Frontal cortex (tissue), 4 donors: ENCODE measurements around the gene RHOH. TPM values are rescaled to one million over a fixed set of nuclear protein-coding genes. Genes with fewer than 3 reads are reported as not detected.
A peak's percentile ranks its signal among the peaks of the same experiment; 100 is the strongest.

Source experiments
- DNase-seq, 2 donors: peaks; one replicate each; pipeline ENCODE4 v3.0.0; 2012; ENCODE audit warnings: low spot score in 2 of 2
- FAIRE-seq: peaks from 2 replicates; lab custom pipeline; 2012; peaks lifted over from hg19 to GRCh38; lab: Jason Lieb, UNC
- total RNA-seq: library from RNA; depleted of rRNA; stranded (reverse); fragments of >200 nt; gene quantifications from one replicate; pipeline ENCODE4 v1.2.3, GENCODE V29; 2014
- donor health status: control.
- donor health status: control.
- donor health status: control.

RHOH gene
- total RNA-seq, 1 donor from 2014 or later, result 0.41 TPM

DNA sequence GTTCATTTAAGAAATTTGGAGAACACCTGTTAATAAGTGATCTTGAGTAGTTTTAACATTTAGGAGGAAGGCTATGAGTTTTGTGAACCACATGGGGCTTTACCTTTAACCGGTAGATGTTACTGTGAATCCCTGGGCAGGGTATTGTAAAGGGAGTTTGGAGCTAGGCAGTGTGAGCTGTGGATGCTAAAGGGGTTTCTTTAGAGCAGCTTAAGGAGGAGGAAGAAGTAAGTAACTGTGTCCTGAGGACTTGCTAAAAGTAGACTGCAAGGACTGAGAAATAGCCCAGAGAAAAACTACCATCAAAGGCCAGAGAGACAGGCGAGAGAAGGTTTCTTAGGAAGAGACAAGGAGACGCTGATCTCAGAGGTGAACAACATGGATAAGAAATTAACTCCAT lies 5.6 kb downstream of the RHOH start:
- FAIRE-seq, result no peak
- no peak for DNase-seq

DNA sequence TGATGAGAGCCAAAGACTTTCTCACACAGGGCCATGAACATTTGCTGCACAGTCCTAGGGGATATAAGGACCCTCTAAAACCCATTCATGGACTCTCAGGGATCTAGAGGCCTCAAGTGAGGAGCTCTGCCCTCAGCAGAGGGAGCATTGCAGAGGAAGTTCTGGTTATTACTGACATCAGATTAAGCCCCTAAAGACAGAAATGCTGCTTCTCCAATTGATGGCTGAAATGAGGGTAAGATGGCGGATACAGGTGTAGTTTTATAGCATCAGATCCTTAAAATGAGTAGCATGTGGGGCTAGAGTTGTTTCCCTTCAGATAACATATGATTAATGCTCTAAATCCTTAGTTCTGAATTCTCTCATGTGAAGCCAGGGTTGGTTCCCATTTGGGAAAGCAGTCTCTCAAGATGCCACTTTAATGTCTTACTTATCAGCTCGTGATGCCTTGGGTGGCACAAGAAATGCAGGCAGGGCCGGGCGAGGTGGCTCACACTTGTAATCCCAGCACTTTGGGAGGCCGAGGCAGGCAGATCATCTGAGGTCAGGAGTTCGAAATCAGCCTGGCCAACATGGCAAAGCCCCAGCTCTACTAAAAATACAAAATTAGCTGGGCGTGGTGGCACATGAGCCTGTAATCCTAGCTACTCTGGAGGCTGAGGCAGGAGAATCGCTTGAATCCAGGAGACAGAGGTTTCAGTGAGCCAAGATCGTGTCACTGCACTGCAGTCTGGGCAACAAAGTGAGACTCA lies 7.9 kb downstream of the RHOH start:
- no peak for DNase-seq
- FAIRE-seq, result no peak

DNA sequence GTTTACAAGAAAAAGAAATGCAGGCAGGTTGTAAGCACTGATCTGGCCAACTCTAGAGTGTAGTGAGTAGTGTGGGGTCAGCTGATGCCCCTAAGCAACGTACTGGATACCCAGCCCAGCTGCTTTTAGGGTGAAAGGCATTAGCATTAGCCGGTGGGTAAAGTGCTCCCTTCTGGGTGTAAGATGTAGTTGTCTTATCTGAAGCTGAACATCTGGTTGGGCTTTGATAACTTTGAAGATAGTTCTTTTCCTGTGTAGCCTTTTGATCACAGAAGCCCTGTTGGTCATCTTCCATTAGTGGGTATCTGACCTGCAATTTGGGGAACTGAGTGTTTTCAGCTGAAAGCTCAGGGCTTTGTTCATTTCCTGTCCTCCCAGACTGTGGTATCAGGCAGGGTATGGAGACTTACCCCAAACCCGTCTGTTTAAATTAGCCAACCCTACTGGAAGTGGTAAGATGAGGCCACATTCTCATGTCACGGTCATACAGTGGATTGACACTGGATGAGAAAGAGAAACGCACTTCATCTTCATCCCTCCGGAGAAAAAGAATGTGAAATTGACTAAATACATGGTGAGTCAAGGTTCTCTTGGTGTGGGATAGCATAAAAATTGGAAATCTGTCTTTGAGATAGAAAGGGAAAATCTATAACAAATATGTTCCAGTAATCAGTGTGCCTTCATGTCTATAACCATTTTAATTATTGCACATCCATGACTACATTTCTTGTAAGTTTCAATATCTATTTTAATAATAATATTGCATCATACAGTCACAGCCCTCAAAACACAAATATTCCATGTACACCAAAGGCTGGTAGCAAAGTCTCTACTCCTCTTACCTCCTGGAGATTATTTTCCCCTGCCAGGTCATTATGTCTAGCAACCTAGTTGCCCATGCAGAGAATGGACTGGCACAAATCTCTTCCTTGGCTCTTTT lies 8.7 kb downstream of the RHOH start:
- no peak for FAIRE-seq

DNA sequence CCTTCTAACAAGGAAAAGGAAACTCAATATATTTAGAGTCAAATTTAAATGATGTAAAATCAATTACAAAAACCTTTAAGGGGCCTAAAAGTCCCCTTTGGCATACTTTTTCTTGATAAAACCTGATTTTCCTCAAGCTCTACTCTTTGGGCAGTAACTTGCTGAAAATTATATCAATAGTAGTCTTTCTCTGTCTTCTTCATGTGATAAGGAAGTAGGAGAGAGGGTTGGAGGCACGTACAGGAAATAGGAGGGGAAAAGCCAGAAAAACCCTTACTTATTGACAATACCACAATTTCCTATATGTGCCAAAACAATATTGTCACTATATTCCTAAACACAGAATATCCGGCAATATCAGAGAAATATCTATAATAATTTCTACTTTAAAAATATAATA lies 9.6 kb downstream of the RHOH start:
- DNase-seq, result no peak

More for the DNA sequence above, 8.7 kb downstream of the RHOH start:
- DNase-seq, result no peak

DNA sequence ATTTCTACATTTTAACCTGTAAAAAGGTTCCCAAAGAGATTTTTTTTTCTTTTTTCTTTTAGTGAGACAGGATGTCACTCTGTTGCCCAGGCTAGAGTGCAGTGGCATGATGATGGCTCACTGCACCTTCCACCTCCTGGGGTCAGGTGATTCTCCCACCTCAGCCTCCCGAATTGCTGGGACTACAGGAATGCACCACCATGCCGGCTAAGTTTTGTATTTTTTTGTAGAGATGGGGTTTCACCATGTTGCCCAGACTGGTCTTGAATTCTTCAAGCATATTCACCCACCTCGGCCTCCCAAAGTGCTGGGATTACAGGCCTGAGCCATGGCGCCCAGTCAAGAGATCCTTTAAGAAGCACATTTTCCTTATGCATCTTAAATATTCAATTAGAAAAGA lies 12.6 kb downstream of the RHOH start:
- DNase-seq (no peak), FAIRE-seq (no peak)

More for the DNA sequence above, 9.6 kb downstream of the RHOH start:
- FAIRE-seq, result no peak

DNA sequence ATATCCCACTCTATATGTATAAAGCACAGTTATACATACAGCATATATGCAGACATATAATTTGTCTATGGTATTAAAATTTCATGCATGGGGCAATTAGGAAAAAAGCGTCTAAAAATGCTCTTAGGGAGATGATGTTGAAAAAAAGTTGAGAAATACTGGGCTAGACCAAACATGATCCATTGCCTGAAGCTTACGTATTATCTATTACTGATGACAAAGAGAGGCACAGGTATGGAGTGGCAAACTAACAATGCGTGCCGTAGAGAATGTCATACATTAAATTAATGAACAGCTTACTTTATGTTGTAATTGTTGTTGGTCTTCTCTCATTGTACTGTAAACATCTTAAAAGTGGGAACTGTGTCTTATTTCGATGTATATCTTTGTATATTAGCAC lies 13.9 kb downstream of the RHOH start:
- no peak for FAIRE-seq
- no peak for DNase-seq

DNA sequence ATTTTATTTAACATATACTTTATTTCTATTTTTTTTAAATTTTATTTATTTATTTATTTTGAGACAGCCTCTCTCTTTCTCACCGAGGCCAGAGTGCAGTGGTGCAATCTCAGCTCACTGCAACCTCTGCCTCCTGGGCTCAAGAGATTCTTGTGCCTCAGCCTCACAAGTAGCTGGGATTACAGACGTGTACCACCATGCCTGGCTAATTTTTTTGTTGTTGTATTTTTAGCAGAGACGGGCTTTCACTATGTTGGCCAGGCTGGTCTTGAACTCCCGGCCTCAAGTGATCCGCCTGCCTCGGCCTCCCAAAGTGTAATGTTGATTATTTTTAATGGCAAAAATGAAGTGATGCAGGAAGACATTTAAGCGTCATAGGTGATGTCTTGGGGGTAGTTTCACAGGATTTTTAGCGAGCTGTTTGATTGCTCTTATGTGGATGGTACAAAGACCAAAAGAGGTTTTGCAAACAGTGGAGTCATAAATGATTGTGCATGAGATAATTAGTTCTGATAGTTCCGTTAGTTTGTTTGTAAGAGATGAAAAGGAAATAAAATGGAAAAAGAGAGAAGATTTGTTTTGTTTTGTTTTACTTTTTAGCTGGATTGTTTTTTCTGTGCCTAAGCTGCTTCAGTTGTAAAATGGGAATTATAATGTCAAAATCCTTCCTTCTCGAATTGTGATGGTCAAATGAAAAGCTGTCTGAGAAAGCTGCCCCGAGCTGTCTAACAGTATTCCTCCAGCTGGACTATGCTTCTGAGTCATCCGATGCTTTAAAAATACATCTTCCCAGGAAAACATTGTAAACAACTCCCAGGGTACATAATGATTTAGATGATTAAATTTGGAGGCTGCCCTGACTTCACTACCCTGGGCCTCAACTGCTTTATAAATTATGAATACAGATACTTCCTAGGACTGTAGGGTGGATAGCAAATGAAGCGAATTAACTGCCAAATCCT lies 14.7 kb downstream of the RHOH start:
- no peak for FAIRE-seq
- no peak for DNase-seq

DNA sequence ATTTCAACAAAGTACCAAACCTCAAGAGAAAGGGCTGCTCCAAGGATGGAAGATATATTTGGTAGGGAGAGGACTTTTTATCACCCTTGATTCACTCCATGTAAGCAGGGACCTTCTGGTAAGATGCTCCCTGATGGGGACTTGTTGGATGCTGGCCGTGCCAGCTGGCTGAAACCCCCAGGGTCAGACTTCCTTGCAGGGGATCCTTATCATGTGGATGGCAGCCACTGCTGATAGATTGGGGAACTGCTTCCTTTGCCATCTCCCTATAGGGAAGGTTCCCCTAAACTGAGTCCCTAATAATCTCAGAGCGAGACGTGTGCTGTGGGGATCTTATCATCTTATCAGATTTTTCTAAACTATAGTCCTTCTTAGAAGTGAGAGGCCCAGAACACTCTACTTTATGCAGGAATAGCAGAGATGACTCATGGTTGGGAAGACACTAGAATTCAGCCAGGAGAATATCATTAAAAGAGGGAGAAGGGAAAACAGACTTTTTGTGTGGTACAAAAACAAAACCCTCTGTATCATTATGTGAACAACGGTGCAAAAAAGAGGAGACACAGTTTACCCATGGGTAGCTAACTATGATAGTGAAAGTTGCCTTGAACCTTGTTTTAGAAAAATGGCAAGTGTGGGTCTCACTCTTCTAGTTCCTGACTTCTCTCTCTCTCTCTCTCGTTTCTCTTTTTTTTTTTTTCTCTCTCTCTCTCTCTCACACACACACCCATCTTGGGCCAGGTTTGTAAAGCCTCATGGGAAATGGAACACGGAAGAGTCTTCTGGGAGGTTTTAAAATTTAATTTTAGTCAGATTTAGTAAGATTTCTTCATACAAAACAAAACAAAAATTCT lies 16.1 kb downstream of the RHOH start:
- FAIRE-seq, result no peak

DNA sequence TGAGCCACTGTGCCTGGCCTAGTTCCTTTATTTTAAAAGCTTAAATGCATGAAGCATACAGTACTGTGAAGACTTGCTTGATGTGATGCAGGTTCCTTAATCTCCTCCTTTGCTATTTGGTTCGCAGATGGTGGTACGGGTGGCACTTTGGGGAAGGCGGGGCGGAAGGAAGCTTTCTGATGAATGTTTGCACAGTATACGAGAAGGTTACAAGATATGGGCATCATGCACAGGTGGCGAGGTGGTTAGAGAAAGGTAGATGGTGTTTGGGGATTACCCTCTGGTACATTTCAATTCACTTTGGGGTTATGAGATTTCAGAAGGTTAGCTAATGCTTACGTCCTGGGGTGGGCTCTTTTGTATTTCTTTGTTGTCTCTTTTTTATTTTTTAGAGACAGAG lies 17.2 kb downstream of the RHOH start:
- FAIRE-seq, result no peak

More for the DNA sequence above, 16.1 kb downstream of the RHOH start:
- DNase-seq, result peak in 1 of 2 donors; percentile 9

DNA sequence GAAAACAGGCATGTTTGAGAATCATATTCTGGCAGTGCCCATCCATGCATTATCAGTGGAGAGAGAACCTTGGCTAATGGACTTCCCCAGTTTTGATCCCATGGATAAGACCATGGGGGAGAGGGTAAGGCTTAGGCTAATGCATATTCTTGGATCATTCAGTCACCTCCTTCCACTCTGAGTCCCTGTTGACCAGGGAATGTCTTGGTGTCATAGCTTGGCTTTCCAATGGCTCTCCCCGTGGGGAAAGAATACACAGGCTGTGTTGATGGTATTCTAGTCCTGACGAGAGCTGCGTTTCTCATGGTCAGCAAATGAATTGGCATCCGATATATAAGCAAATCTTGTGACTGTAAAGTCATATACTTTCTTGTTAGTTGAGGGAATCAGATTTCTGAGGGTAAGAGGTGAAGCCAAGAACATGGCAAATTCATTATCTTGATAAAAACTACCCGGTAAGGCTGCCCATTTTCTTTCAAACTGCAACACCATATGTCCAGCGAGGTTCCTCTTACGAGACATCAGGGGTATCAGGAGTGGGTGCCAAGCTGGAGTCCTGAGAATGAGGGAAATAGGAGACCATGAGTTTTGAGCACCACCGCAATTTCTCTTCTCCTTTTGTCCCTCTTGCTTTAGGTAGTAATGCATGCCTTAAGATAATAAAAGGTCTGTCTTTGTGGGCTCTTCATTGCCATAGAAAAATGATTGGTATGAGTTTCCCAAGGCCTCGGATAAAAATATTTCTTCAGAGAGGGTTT lies 18.0 kb downstream of the RHOH start:
- FAIRE-seq (no peak), DNase-seq (no peak)

More for the DNA sequence above, 17.2 kb downstream of the RHOH start:
- DNase-seq, result no peak

DNA sequence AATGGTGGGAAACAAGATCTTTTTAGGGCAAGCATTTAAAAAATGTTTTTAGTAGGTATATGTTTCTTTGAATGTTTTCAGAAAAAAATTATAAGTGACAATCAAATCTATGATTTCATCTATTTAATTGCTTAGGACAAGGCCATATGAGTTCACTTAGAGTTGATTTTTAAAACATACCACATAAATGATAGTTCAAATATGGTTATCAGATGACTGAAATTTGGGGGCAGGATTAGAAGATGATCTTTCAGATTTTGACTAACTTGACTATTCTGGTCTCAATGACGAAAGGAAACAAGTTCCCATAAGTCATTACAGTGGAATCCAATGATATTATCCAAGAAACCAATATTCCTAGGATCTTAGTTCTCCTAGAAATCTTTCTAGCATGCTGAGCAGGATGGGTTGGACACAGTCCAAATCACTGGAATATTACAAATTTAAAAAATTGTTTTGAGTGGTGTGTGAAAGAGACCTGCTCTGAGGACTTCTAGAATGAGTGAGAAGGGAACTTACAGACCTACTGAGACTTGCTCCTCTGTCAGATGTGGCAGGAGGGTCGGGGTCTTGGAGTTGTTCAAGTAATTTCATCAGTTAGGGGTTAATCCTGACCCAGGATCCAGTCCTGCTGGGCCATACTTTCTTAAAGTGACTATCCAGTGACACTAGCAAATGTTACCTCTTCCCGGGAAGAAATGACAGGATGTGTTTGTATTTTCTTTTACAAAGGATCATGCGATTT lies 20.0 kb downstream of the RHOH start:
- FAIRE-seq (no peak), DNase-seq (no peak)

DNA sequence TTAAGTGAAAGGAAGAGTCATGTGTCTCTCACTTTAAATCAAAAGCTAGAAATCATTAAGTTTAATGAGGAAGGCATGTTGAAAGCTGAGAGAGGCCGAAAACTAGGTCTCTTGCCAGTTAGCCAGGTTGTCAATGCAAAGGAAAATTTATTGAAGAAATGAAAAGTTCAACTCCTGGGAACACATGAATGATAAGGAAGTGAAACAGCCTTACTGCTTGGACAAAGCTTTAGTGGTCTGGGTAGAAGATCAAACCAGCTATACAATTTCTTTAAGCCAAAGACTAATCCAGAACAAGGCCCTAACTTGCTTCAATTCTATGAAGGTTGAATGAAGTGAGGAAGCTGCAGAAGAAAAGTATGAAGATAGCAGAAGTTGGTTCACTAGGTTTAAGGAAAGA lies 24.9 kb downstream of the RHOH start:
- DNase-seq, result no peak
- no peak for FAIRE-seq

DNA sequence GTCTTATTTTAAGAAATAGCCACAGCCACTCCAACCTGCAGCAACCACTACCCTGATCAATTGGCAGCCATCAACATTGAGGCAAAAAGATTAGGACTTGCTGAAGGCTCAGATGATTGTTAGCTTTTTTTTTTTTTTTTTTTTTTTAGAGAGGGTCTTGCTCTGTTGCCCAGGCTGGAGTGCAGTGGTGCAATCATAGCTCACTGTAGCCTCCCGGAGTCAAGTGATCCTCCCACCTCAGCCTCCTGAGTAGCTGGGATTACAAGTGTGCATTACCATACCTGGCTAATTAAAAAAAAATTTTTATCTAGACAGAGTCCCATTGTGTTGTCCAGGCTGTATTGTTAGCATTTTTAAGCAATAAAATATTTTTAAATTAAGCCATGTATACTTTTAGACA lies 26.5 kb downstream of the RHOH start:
- FAIRE-seq, result no peak

DNA sequence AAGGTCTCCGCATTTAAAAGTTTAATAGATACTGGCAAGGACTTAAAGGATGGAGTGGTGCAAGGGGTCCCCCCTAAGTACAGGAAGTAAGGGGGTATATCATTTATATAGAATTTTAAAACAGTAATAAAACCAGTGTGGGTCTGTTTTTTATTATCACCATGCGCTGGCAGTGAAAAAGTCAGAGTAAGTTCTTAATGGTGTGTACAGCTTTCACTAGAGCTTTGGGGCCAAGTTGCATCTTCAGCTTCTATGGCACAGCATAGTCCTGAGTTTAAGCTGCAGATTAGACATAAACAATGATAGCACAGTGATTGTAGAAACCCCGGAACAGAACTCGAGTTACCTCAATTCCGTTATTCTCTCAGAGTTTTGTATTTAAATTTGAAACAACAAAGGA lies 27.6 kb downstream of the RHOH start:
- no peak for FAIRE-seq
- DNase-seq, result no peak

More for the DNA sequence above, 26.5 kb downstream of the RHOH start:
- DNase-seq, result no peak

DNA sequence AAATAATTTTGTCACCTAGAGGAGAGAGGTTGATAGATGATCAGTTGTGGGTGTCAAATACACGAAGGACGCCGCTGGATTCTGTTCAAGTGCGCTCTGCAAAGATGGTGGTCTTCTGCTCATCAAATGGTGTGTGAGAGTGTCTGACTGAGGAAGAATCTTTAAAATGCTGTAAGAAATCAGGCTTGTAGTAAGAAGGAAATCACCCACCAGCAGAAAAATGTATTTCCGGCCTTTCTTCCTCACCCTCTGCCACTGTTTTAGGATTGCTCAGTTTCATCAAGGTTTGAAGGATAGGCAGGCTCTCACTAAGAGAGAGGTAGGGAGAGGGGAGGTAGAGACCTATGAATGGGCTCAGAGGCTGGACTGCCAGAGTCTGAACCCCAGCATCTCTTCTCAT lies 28.7 kb downstream of the RHOH start:
- DNase-seq, result no peak
- FAIRE-seq, result no peak

DNA sequence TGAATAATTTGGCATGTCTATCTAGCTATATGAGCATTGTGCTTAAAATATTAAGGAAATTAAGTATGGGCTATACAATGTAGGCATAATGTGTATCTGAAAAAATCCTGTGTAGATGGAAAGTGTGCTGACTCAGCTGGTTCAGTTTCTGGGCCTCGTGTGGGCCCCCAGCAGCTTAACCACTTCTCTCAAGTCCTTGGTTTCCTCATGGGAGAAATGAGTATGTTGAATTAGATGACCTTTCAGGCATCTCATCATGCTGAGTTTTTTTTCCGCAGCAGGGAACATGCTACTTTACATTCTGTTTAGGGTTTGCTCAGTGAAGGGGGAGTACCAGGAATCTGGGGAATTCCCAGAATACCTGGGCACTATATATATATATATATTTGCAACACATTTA lies 30.5 kb downstream of the RHOH start:
- no peak for FAIRE-seq
- DNase-seq, result no peak

DNA sequence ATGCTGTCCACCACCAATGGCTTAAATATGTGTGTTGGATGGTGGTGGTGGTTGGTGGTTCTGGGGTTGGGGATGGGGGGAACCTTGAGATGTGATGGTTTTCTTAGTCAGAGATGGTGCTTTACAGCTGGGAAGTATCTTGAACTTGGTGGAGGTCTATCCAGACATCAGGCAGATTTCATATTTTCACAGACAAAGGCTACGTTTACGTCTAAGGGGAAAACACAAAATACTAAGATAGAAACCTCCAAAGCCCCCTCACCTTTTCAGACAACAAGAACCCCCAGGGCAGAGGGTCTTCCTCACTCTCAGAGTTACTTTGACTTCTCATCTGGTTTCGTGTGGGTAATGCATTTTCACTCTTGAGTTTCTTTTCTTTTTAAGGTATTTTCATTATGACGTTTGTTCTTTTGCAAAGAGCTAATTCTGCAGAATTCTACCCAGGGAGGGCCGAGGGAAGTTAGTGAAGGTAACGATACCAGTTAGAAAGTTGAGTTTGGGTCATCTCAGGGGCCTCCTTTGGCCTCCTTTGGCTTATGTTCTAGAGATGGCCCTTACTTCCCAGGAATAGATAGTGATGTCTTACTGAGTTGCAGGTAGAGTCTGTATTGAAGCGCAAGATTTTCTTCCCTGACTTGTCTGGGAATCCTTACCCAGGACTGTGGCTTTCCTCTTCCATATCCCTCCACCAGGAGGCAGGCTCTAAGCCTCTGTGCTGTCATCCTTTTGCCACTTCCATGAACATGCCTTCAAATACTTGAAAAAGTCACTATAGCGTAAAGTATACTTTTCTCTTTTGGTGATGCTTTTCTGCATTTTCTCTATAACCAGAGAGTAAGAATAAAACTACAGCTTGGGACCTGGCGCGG lies 31.9 kb downstream of the RHOH start:
- FAIRE-seq, result no peak

More for the DNA sequence above, 31.9 kb downstream of the RHOH start:
- DNase-seq, result no peak
